OCI-LY1 (cell line): Measurements from ENCODE around the gene RPN1.
"Not testable (repeated sequence)": the region's sequence is repeated elsewhere in the genome, so short reads cannot be mapped to it uniquely, and the experiment has no call there.

Source experiments
- H2AFZ ChIP-seq: fragments of 200-600 bp; sonication (generic), shearing (Covaris generic); 2 replicates; pipeline ENCODE4 v1.6.0; 2014; ENCODE audit warnings: antibody characterized with exemption, mild to moderate bottlenecking, low read length
- H3F3A ChIP-seq: fragments of 200-600 bp; sonication (generic), shearing (Covaris generic); 2 replicates; pipeline ENCODE4 v1.6.0; 2014; ENCODE audit warnings: mild to moderate bottlenecking, antibody characterized with exemption, low read length, moderate library complexity; ENCODE audit not compliant: insufficient read depth
- H3K27ac ChIP-seq: fragments of 200-600 bp; sonication (generic); 2 replicates; pipeline ENCODE4 v1.5.1; 2014; ENCODE audit warnings: low read length, mixed run types, mild to moderate bottlenecking, low read depth; ENCODE audit not compliant: poor library complexity, severe bottlenecking
- H3K27me3 ChIP-seq: fragments of 200-600 bp; sonication (generic); 2 replicates; pipeline ENCODE4 v1.6.0; 2014; ENCODE audit warnings: antibody characterized with exemption, mild to moderate bottlenecking, low read length, moderate library complexity; ENCODE audit not compliant: insufficient read depth
- H3K36me3 ChIP-seq: fragments of 200-600 bp; sonication (generic); 2 replicates; pipeline ENCODE4 v1.6.1; 2014; ENCODE audit warnings: mild to moderate bottlenecking, antibody characterized with exemption, low read length, moderate library complexity, mixed read lengths; ENCODE audit not compliant: insufficient read depth
- H3K4me1 ChIP-seq: fragments of 200-600 bp; sonication (generic); 2 replicates; pipeline ENCODE4 v1.5.1; 2014; ENCODE audit warnings: mild to moderate bottlenecking, low read length, moderate library complexity; ENCODE audit not compliant: insufficient read depth, severe bottlenecking
- H3K4me2 ChIP-seq: fragments of 200-600 bp; sonication (generic), shearing (Covaris generic); 2 replicates; pipeline ENCODE4 v1.6.1; 2014; ENCODE audit warnings: low read length
- H3K4me3 ChIP-seq: fragments of 200-600 bp; sonication (generic); 2 replicates; pipeline ENCODE4 v1.5.1; 2014; ENCODE audit warnings: low read length, low read depth, mild to moderate bottlenecking, mixed read lengths; ENCODE audit not compliant: poor library complexity, severe bottlenecking
- H3K79me2 ChIP-seq: fragments of 200-600 bp; shearing (Covaris generic); 2 replicates; pipeline ENCODE4 v1.6.1; 2016; ENCODE audit warnings: mixed run types, low read length, mixed read lengths; ENCODE audit not compliant: insufficient read depth
- H3K9ac ChIP-seq: fragments of 200-600 bp; sonication (generic), shearing (Covaris generic); 2 replicates; pipeline ENCODE4 v1.6.1; 2014; ENCODE audit warnings: mild to moderate bottlenecking, low read length, mixed read lengths
- H3K9me2 ChIP-seq: fragments of 200-600 bp; sonication (generic), shearing (Covaris generic); 2 replicates; pipeline ENCODE4 v1.6.1; 2014; ENCODE audit warnings: low read depth, mild to moderate bottlenecking, low read length, mixed read lengths
- H3K9me3 ChIP-seq: fragments of 200-600 bp; shearing (Covaris generic); 2 replicates; pipeline ENCODE4 v1.6.1; 2014; ENCODE audit warnings: low read length, mixed read lengths
- H4K20me1 ChIP-seq: fragments of 200-600 bp; sonication (generic), shearing (Covaris generic); 2 replicates; pipeline ENCODE4 v1.6.0; 2016; ENCODE audit warnings: mild to moderate bottlenecking, low read length; ENCODE audit not compliant: insufficient read depth
- EZH2 ChIP-seq: fragments of 200-600 bp; sonication (generic), shearing (Covaris generic); IDR thresholded peaks from 2 replicates; pipeline ENCODE4 v1.8.0; 2017; ENCODE audit warnings: borderline replicate concordance, mixed run types, mild to moderate bottlenecking, antibody characterized with exemption, low read length, moderate library complexity, mixed read lengths
- TF ChIP-seq, protein P1 (sequence below): fragments of 200-600 bp; sonication (generic), shearing (Covaris generic); IDR thresholded peaks from 2 replicates; pipeline ENCODE4 v1.5.1; 2017; ENCODE audit warnings: mild to moderate bottlenecking, antibody characterized with exemption, low read length, moderate library complexity, mixed read lengths

RPN1 gene

DNA sequence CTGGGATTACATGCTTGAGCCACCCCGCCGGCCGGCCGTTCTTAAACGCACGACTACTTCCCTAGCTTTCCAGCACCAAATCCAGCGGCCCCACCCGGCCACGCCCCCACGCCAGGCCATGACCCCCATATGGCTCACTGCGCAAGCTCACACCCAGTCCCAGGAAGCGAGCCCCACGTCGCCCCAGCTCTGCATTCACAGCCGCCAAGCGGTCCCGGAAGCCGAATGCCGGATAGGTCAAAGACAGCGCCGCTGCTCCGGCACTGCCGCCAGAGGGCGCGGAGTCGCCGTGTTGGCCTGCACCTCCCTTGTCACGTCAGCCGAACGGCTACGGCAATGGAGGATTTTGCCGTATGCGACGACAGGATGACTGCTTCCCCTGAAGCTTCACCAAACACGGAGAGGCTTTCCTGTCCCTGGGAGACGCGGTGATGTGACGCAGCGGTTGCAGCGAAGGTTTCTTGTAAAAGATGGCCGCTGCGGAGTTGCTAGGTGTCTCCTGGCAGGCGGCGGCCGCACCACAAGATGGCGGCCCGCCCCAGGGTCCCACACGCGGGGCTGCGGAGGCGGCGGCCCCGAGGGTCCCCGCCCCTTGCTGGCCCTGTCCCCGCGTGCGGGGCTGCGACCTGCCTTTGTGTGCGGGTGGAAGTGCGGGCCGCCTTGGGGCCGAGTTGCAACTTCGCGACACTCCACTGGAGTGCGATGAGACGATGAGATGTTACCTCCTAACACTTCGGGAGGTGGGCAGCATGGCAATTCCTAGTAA, 30.2 kb upstream of the RPN1 start:
- H3K4me2 ChIP-seq, result peak overlapping the region; percentile 95
- no peaks in the 10 kb centered on the region for H3K9me2 ChIP-seq
- TF ChIP-seq EZH2, result no peak
- TF ChIP-seq, protein P1, sequence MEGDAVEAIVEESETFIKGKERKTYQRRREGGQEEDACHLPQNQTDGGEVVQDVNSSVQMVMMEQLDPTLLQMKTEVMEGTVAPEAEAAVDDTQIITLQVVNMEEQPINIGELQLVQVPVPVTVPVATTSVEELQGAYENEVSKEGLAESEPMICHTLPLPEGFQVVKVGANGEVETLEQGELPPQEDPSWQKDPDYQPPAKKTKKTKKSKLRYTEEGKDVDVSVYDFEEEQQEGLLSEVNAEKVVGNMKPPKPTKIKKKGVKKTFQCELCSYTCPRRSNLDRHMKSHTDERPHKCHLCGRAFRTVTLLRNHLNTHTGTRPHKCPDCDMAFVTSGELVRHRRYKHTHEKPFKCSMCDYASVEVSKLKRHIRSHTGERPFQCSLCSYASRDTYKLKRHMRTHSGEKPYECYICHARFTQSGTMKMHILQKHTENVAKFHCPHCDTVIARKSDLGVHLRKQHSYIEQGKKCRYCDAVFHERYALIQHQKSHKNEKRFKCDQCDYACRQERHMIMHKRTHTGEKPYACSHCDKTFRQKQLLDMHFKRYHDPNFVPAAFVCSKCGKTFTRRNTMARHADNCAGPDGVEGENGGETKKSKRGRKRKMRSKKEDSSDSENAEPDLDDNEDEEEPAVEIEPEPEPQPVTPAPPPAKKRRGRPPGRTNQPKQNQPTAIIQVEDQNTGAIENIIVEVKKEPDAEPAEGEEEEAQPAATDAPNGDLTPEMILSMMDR, result peak; percentile 99
- H3K27me3 ChIP-seq, result no peaks in the 10 kb centered on the region
- no peaks in the 10 kb centered on the region for H3K36me3 ChIP-seq
- H3K9ac ChIP-seq, result peak overlapping the region; percentile 91
- H4K20me1 ChIP-seq, result no peaks in the 10 kb centered on the region
- H2AFZ ChIP-seq, result peak overlapping the region; percentile 85
- H3K9me3 ChIP-seq, result no peaks in the 10 kb centered on the region
- peak overlapping the region; percentile 70 for H3K4me3 ChIP-seq
- no peaks in the 10 kb centered on the region for H3K79me2 ChIP-seq
- H3K27ac ChIP-seq, result peak overlapping the region; percentile 80
- peaks cover 26% of the 10 kb centered on the region for H3K4me1 ChIP-seq
- H3F3A ChIP-seq, result peaks cover 6% of the 10 kb centered on the region; the same call in 1 of the 2 replicates

DNA sequence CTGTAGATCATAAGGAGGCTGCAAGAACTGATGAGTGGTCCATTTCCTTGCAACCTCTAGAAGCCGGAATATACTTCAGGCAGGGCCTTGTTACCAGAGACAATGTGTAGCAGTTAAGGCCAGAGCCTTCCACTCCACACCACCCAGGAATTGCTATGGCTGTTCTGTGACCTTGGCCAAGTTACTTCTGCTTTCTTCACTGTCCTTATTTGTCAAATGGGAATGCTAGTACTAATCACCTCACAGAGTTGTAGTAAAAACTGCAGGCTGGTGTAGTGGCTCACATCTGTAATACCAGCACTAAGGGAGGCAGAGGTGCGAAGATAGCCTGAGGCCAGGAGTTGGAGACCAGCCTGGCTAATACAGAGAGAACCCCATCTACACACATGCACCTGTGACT, 28.7 kb upstream of the RPN1 start:
- Histone ChIP-seq H3K4me2 (0 out of 2 replicates have a peak overlapping the region, but pooled peaks have one; percentile 95), H3K27ac (peak overlapping the region; percentile 80), H2AFZ (no peak overlapping the region), H3F3A (peaks cover 6% of the 10 kb centered on the region; the same call in 1 of the 2 replicates), H3K4me3 (no peak overlapping the region), H3K9me3 (no peaks in the 10 kb centered on the region), H3K79me2 (no peaks in the 10 kb centered on the region), H3K9me2 (no peaks in the 10 kb centered on the region), H3K27me3 (no peaks in the 10 kb centered on the region), H4K20me1 (no peaks in the 10 kb centered on the region), H3K4me1 (peaks cover 41% of the 10 kb centered on the region), H3K36me3 (no peaks in the 10 kb centered on the region), H3K9ac (no peak overlapping the region)
- TF ChIP-seq, protein P1, result no peak
- TF ChIP-seq EZH2, result no peak

DNA sequence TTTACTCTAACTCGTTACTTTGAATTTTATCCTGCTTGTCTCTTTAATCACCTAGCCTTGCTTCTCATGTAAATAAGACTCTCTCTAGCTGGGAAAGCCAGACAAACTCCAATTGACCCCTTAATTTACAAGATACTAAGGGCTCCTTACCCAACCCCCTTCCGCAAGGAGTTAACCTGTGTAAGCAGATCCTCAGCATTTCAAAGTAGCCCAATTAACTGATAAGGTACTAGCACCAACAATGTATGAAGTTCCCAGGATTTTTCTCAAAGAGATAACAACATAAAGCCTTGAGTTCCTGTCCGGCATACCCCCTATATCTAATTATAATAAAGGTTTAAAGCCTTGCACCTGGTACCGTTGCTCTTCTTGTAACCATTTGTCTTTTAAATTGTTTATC, 25.2 kb upstream of the RPN1 start:
- not testable (repeated sequence) for H3K9me3 ChIP-seq, H2AFZ ChIP-seq, H3K79me2 ChIP-seq, H3K27me3 ChIP-seq, H4K20me1 ChIP-seq, H3K9me2 ChIP-seq, H3K4me3 ChIP-seq, H3K36me3 ChIP-seq, H3F3A ChIP-seq
- Histone ChIP-seq H3K9ac (peak overlapping the region; percentile 9; the same call in 1 of the 2 replicates), H3K4me2 (peak overlapping the region; percentile 30; the same call in 1 of the 2 replicates), H3K27ac (peak overlapping the region; percentile 51), H3K4me1 (peaks cover 30% of the 10 kb centered on the region)
